CD4-positive, alpha-beta T cell (primary cell): ENCODE data around the gene SNTA1. TPM values are rescaled to one million over a fixed set of nuclear protein-coding genes. Genes with fewer than 3 reads are reported as not detected.

Experiments
- ATAC-seq: fragments of 200-7000 bp; cut with Tn5 transposase; one replicate; pipeline ENCODE4 v1.10.0; 2022; ENCODE audit warnings: mild to moderate bottlenecking; ENCODE audit not compliant: poor library complexity
- CTCF ChIA-PET: fragments of 350-600 bp; sonication (Branson Sonifier 250); formaldehyde crosslinking; loops from one replicate; lab custom pipeline; 2021; ENCODE audit warnings: antibody characterized with exemption, inconsistent platforms; lab: Charles Lee
- POLR2A ChIA-PET: fragments of 350-600 bp; sonication (Branson Sonifier 250); formaldehyde crosslinking; loops from one replicate; lab custom pipeline; 2021; ENCODE audit warnings: antibody characterized with exemption, inconsistent platforms; lab: Charles Lee
- DNase-seq, 14 experiments: peaks; one replicate each; pipeline ENCODE4 v3.0.0-alpha.2; 2013 to 2020; ENCODE audit warnings: mixed read lengths in 2 of 14
- H3K27ac ChIP-seq, 2 donors: one replicate each; pipeline versions ENCODE4 v1.5.1 to v1.7.0; 2013; ENCODE audit warnings: low read length in 2 of 2, low read depth in 1 of 2, mild to moderate bottlenecking in 1 of 2
- H3K27me3 ChIP-seq, 2 experiments: 1 replicate in 1 of 2; 2 replicates in 1 of 2; pipeline versions ENCODE4 v1.6.1 to v1.7.0; 2013; ENCODE audit warnings: low read length in 2 of 2, control low read depth in 1 of 2, mild to moderate bottlenecking in 1 of 2, moderate library complexity in 1 of 2; ENCODE audit not compliant: insufficient read depth in 2 of 2, control insufficient read depth in 1 of 2
- H3K36me3 ChIP-seq: one replicate; pipeline ENCODE4 v1.6.1; 2013; ENCODE audit warnings: low read length, control low read depth; ENCODE audit not compliant: insufficient read depth
- H3K4me1 ChIP-seq: one replicate; pipeline ENCODE4 v1.6.1; 2013; ENCODE audit warnings: low read length, control low read depth; ENCODE audit not compliant: insufficient read depth
- H3K4me3 ChIP-seq: one replicate; pipeline ENCODE4 v1.5.1; 2013; ENCODE audit warnings: mild to moderate bottlenecking, low read length, moderate library complexity
- H3K9me3 ChIP-seq, 2 experiments: 1 replicate in 1 of 2; 2 replicates in 1 of 2; pipeline versions ENCODE4 v1.6.1 to v1.7.0; 2013; ENCODE audit warnings: low read length in 2 of 2, mild to moderate bottlenecking in 2 of 2, control low read depth in 1 of 2, moderate library complexity in 1 of 2; ENCODE audit not compliant: control insufficient read depth in 1 of 2, insufficient read depth in 1 of 2
- H3K27ac Mint-ChIP-seq: one replicate; pipeline ENCODE4 v1.8.0; 2020; ENCODE audit warnings: mixed read lengths
- H3K27me3 Mint-ChIP-seq: one replicate; pipeline ENCODE4 v1.8.0; 2021; ENCODE audit warnings: mixed read lengths
- H3K36me3 Mint-ChIP-seq: one replicate; pipeline ENCODE4 v1.8.0; 2021; ENCODE audit warnings: low read depth, mixed read lengths
- H3K4me1 Mint-ChIP-seq: one replicate; pipeline ENCODE4 v1.8.0; 2021; ENCODE audit warnings: low read depth, mixed read lengths
- H3K4me3 Mint-ChIP-seq: one replicate; pipeline ENCODE4 v1.8.0; 2020; ENCODE audit warnings: mild to moderate bottlenecking, mixed read lengths
- H3K9me3 Mint-ChIP-seq: one replicate; pipeline ENCODE4 v1.8.0; 2020; ENCODE audit warnings: mixed read lengths
- CTCF ChIP-seq: fragments of 200-600 bp; IDR thresholded peaks from one replicate; pipeline ENCODE4 v1.8.0; 2022; ENCODE audit warnings: antibody characterized with exemption, mild to moderate bottlenecking
- intact Hi-C, 2 experiments: fragments of 100-400 bp; cut with DNase I in 1 of 2; cut with micrococcal nuclease in 1 of 2; formaldehyde crosslinking; loops; one replicate each; pipeline versions ENCODE4 v1.15.1 to v1.9.0; 2023 to 2025; cut with DNase I, micrococcal nuclease
- total RNA-seq, 174 experiments: library from RNA in 2 of 174; stranded (reverse) in 2 of 174; gene quantifications; one replicate each; pipeline ENCODE4 v1.2.3 and lab custom pipeline; 2021 to 2026

Gene SNTA1
- total RNA-seq, 2 experiments from 2014 or later = 5.0 to 5.2 TPM

DNA sequence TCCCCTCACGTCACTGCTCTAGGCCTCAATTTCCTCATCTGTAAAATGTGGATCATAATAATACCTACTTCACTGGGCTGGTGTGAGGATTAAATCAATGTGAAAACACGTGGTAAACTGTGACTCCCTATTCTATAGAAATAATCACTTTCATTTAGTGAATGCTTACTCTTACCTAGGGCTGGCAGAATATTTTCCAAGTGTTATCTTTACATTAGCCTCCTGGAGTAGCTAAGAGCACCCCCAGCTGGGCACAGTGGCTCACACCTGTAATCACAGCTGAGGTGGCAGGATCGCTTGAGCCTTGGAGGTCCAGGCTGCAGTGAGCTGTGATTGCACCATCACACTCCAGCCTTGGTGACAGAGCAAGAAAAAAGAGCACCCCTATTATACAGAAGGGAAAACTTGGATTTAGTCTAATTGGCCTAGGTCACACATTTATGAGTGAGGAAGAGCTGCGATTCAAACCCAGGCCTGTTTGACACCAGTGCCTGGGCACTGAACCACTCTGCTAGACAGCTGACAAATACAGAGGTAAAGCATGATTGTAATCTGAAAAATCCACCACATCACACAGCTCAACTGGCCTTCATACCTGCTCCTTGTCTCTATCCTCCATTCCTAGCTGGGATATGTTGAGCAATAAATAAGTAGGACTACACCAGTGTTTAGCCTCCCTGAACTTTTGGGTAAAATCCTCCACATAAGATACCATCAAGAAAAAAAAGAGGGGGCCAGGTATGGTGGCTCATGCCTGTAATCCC, 1.4 kb upstream of the SNTA1 start:
- Mint-ChIP-seq H3K4me1 (peaks cover 22% of the 10 kb centered on the region), H3K36me3 (no peaks in the 10 kb centered on the region), H3K9me3 (no peaks in the 10 kb centered on the region), H3K27me3 (no peaks in the 10 kb centered on the region), H3K27ac (peak overlapping the region; percentile 94), H3K4me3 (peak overlapping the region; percentile 95)
- Histone ChIP-seq H3K4me1 (peaks cover 25% of the 10 kb centered on the region), H3K4me3 (peak overlapping the region; percentile 90), H3K9me3 (no peaks in the 10 kb centered on the region), H3K36me3 (no peaks in the 10 kb centered on the region), H3K27me3 (no peaks in the 10 kb centered on the region), H3K27ac (peak overlapping the region; percentile 15 to 80)
- TF ChIP-seq CTCF = no peak
- DNase-seq = peak in 11 of 14 experiments; percentile 2 to 63 (median 24)
- ChIA-PET CTCF (interaction anchor here (0.8 to 2.2 kb wide), 6 partner anchors 12 to 223 kb away, joined by 3 to 15 read pairs (median 4); partner anchors contain the start of genes ACTL10 and CDK5RAP1), POLR2A (interaction anchor here (0.9 to 3.1 kb wide), 11 partner anchors 43 to 667 kb away, joined by 4 to 32 read pairs (median 10); partner anchors contain the start of genes ACTL10, CBFA2T2, CDK5RAP1 and EIF2S2)
- ATAC-seq = peak; percentile 11
- intact Hi-C loops = loop anchor here (1.0 to 5.0 kb wide), 6 partner anchors 44 to 667 kb away; partner anchors contain the start of genes C20orf144 (in 1 of the 2), CDK5RAP1 (in 1 of the 2), CHMP4B (in 1 of the 2) and EIF2S2 (in 1 of the 2)

DNA sequence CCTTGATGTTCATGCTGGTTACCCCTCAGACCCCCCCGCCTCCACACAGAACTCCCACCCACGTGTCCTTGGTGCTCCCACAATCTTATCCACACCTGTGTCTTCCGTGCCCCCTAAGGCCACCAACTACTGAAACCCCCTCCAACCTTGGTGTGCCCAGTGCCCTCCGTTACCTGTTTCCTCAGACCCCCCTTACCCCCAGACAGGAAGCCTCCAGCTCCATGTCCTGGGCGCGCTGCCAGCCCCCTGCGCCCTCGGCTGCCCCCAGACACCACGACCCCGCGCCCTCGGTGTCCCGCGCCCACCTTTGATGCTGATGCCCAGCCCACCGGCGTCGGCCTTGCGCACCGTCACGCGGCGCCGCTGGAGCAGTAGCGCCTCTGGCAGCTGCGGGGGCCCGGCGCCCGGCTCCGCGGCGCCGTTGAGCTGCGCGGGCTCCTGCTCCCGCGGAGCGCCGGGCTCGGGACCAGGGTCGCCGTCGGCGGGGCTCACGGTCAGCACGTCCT, 504 bp downstream of the SNTA1 start:
- intact Hi-C loops = loop anchor here in 1 of 2 experiments (1.0 to 5.0 kb wide), 6 partner anchors 42 to 669 kb away; partner anchors contain the start of genes C20orf144, CBFA2T2, CDK5RAP1 and CHMP4B

More for the DNA sequence above, 504 bp downstream of the SNTA1 start:
- ChIA-PET CTCF (interaction anchor here (0.8 to 1.7 kb wide), 3 partner anchors 42 to 289 kb away, joined by 3 to 7 read pairs (median 3); partner anchors contain the start of gene CDK5RAP1), POLR2A (interaction anchor here (0.6 to 3.1 kb wide), 18 partner anchors 10 to 669 kb away, joined by 3 to 32 read pairs (median 6); partner anchors contain the start of genes ACTL10, C20orf144, CBFA2T2 and CDK5RAP1)
- Mint-ChIP-seq H3K27me3 (no peaks in the 10 kb centered on the region), H3K9me3 (no peaks in the 10 kb centered on the region), H3K4me1 (peaks cover 22% of the 10 kb centered on the region), H3K36me3 (no peaks in the 10 kb centered on the region), H3K4me3 (peak overlapping the region; percentile 86), H3K27ac (peak overlapping the region; percentile 64)
- DNase-seq (peak in 9 of 14 experiments; percentile 2 to 42 (median 7)), ATAC-seq (peak; percentile 10)
- Histone ChIP-seq H3K4me3 (peak overlapping the region; percentile 90), H3K27me3 (no peaks in the 10 kb centered on the region), H3K4me1 (peaks cover 25% of the 10 kb centered on the region), H3K36me3 (no peaks in the 10 kb centered on the region), H3K27ac (no peak overlapping the region), H3K9me3 (no peaks in the 10 kb centered on the region)
- no peak for TF ChIP-seq CTCF
